Endothelial cell of umbilical vein (primary cell): ENCODE data around the gene PCNT. TPM values are rescaled to one million over a fixed set of nuclear protein-coding genes. Genes with fewer than 3 reads are reported as not detected.
A peak's percentile ranks its signal among the peaks of the same experiment; 100 is the strongest.

Experiments used
- BruUV-seq: library from RNA; stranded (reverse); fragments of 400-500 nt; replicated peaks from 2 replicates; lab custom pipeline; 2021; lab: Mats Ljungman, UMichigan
- CTCF ChIA-PET: fragments of 300-600, 350-600 bp; sonication (Branson Sonifier 250); formaldehyde crosslinking; loops from one replicate; lab custom pipeline; 2021; ENCODE audit warnings: antibody characterized with exemption, inconsistent platforms; lab: Charles Lee
- POLR2A ChIA-PET: fragments of 300-600, 350-600 bp; sonication (Branson Sonifier 250); formaldehyde crosslinking; loops from one replicate; lab custom pipeline; 2021; ENCODE audit warnings: antibody characterized with exemption, inconsistent platforms; lab: Charles Lee
- DNase-seq: peaks from one replicate; pipeline ENCODE4 v3.0.0-alpha.2; 2011; ENCODE audit warnings: low read depth, low spot score
- FAIRE-seq: peaks from 2 replicates; lab custom pipeline; 2011; peaks lifted over from hg19 to GRCh38; lab: Jason Lieb, UNC
- H2AFZ ChIP-seq: 2 replicates; pipeline ENCODE4 v1.6.0; 2012; ENCODE audit warnings: low read depth, low read length, control low read depth, inconsistent platforms
- H3K27ac ChIP-seq: 2 replicates; pipeline ENCODE4 v1.5.1; 2011; ENCODE audit warnings: low read depth, mild to moderate bottlenecking, control low read depth, low read length, moderate library complexity; ENCODE audit not compliant: insufficient read depth
- H3K27me3 ChIP-seq, 2 experiments: 2 replicates each; pipeline versions ENCODE4 v1.6.0 to v1.6.1; 2011; ENCODE audit warnings: low read length in 2 of 2, mixed read lengths in 1 of 2; ENCODE audit not compliant: control insufficient read depth in 2 of 2, insufficient read depth in 2 of 2
- H3K36me3 ChIP-seq, 2 experiments: 2 replicates in 1 of 2; 3 replicates in 1 of 2; pipeline ENCODE4 v1.5.1; 2011; ENCODE audit warnings: low read length in 2 of 2, mild to moderate bottlenecking in 1 of 2, moderate library complexity in 1 of 2; ENCODE audit not compliant: control insufficient read depth in 2 of 2, insufficient read depth in 2 of 2; ENCODE audit errors: extremely low read depth in 1 of 2
- H3K4me1 ChIP-seq: 3 replicates; pipeline ENCODE4 v1.5.1; 2011; ENCODE audit warnings: mild to moderate bottlenecking, low read length; ENCODE audit not compliant: control insufficient read depth, insufficient read depth; ENCODE audit errors: extremely low read depth
- H3K4me2 ChIP-seq: 2 replicates; pipeline ENCODE4 v1.6.1; 2011; ENCODE audit warnings: low read length, control low read depth, mixed read lengths; ENCODE audit not compliant: insufficient read depth
- H3K4me3 ChIP-seq, 3 experiments: fragments of 200-600 bp in 1 of 3; sonication (generic), shearing (Covaris generic) in 1 of 3; replicated peaks in 1 of 3; 2 replicates each; pipeline ENCODE4 v1.5.1; 2011 to 2016; ENCODE audit warnings: control low read depth in 3 of 3, low read length in 3 of 3, mild to moderate bottlenecking in 2 of 3, inconsistent platforms in 1 of 3, low read depth in 1 of 3, moderate library complexity in 1 of 3; ENCODE audit not compliant: insufficient read depth in 1 of 3
- H3K79me2 ChIP-seq: 2 replicates; pipeline ENCODE4 v1.6.0; 2012; ENCODE audit warnings: low read length, inconsistent platforms; ENCODE audit not compliant: control insufficient read depth, insufficient read depth
- H3K9ac ChIP-seq: replicated peaks from 2 replicates; pipeline ENCODE3; 2011; ENCODE audit warnings: low read length, control low read depth; ENCODE audit not compliant: insufficient read depth; ENCODE audit errors: extremely low read depth
- H3K9me1 ChIP-seq: replicated peaks from 3 replicates; pipeline ENCODE4 v1.6.0; 2011; ENCODE audit warnings: mild to moderate bottlenecking, low read length; ENCODE audit not compliant: control insufficient read depth, insufficient read depth; ENCODE audit errors: extremely low read depth
- H3K9me3 ChIP-seq: replicated peaks from 2 replicates; pipeline ENCODE4 v1.5.1; 2012; ENCODE audit warnings: low read length, inconsistent platforms; ENCODE audit not compliant: control insufficient read depth, insufficient read depth
- H4K20me1 ChIP-seq: replicated peaks from 2 replicates; pipeline ENCODE3; 2011; ENCODE audit warnings: mild to moderate bottlenecking, low read length; ENCODE audit not compliant: control insufficient read depth, insufficient read depth; ENCODE audit errors: extremely low read depth
- CTCF ChIP-seq, 2 donors: IDR thresholded peaks; 1 replicate in 1 of 2; 2 replicates in 1 of 2; pipeline ENCODE4 v1.5.1; 2011; ENCODE audit warnings: low read length in 2 of 2, mild to moderate bottlenecking in 2 of 2, moderate library complexity in 2 of 2, control low read depth in 1 of 2, inconsistent platforms in 1 of 2, low read depth in 1 of 2; ENCODE audit not compliant: insufficient read depth in 1 of 2; ENCODE audit errors: extremely low read depth in 1 of 2
- EZH2 ChIP-seq: IDR thresholded peaks from 2 replicates; pipeline ENCODE4 v1.6.1; 2012; ENCODE audit warnings: borderline replicate concordance, low read depth, mild to moderate bottlenecking, moderate library complexity, low read length, inconsistent platforms; ENCODE audit not compliant: severe bottlenecking
- GATA2 ChIP-seq: IDR thresholded peaks from 2 replicates; pipeline ENCODE4 v1.7.0; 2011; ENCODE audit warnings: low read depth, mild to moderate bottlenecking, moderate library complexity, mixed read lengths, low read length; ENCODE audit not compliant: insufficient read length, insufficient read depth
- JUN ChIP-seq: IDR thresholded peaks from 2 replicates; pipeline ENCODE4 v1.6.1; 2011; ENCODE audit warnings: borderline replicate concordance, low read depth; ENCODE audit not compliant: insufficient read length, insufficient read depth
- MYC ChIP-seq: IDR thresholded peaks from one replicate; pipeline ENCODE4 v1.6.1; 2011; ENCODE audit warnings: mild to moderate bottlenecking, low read depth, low read length
- POLR2A ChIP-seq: IDR thresholded peaks from 2 replicates; pipeline ENCODE4 v1.6.1; 2012; ENCODE audit warnings: low read depth, mild to moderate bottlenecking, control low read depth, low read length
- POLR2AphosphoS5 ChIP-seq: IDR thresholded peaks from 2 replicates; pipeline ENCODE4 v1.6.1; 2012; ENCODE audit warnings: low read depth, mild to moderate bottlenecking, control low read depth, low read length, moderate library complexity; ENCODE audit not compliant: insufficient read depth
- dilution Hi-C: fragments of 300-500 bp; cut with MboI; formaldehyde crosslinking; loops from one replicate; pipeline ENCODE4 v1.15.0; 2019; ENCODE audit warnings: low sequenced_read_pairs; ENCODE audit not compliant: extremely low pct_ligation_motif_present
- intact Hi-C: fragments of 100-400 bp; cut with micrococcal nuclease; formaldehyde crosslinking; loops from one replicate; pipeline ENCODE4 v1.10.0; 2022
- polyA plus RNA-seq, 4 experiments: library from polyadenylated mRNA; depleted of rRNA in 3 of 4; stranded (reverse) in 3 of 4; unstranded in 1 of 4; fragments of >200 nt; gene quantifications; 2 replicates each; pipeline versions ENCODE4 v1.2.1 to v1.2.3, GENCODE V29; 2011 to 2012; ENCODE audit warnings: missing spikeins in 1 of 4
- total RNA-seq: library from RNA; stranded (reverse); gene quantifications from 2 replicates; pipeline ENCODE4 v1.2.3, GENCODE V29; 2021
- TF ChIP-seq, protein P1 (sequence below): IDR thresholded peaks from 2 replicates; pipeline ENCODE4 v1.6.1; 2011; ENCODE audit not compliant: insufficient read depth, insufficient read length

The PCNT gene
- total and polyA plus RNA-seq, 2 donors (not counting 3 experiments of a cell fraction or from before 2014, with no cell fraction given): 9.6 to 49.5 TPM

- TF ChIP-seq JUN: no peak
- TF ChIP-seq POLR2A: no peak
- TF ChIP-seq, protein P1, sequence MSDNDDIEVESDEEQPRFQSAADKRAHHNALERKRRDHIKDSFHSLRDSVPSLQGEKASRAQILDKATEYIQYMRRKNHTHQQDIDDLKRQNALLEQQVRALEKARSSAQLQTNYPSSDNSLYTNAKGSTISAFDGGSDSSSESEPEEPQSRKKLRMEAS: no peak
- TF ChIP-seq CTCF (IDR thresholded peaks at IDR 0.05; ENCODE audit: extremely low read depth in 1 of 2, insufficient read depth in 1 of 2, low read depth in 1 of 2, low read length in 2 of 2): no peak
- TF ChIP-seq GATA2: no peak
- no peak for TF ChIP-seq EZH2
- TF ChIP-seq POLR2AphosphoS5: no peak
- no peak for TF ChIP-seq MYC
- Histone ChIP-seq H3K27me3 (no peaks in the 10 kb centered on the region), H3K4me3 (no peak overlapping the region), H3K27ac (no peak overlapping the region), H3K36me3 (peaks cover 0 to 4% of the 10 kb centered on the region in 2 experiments), H4K20me1 (no peaks in the 10 kb centered on the region), H3K9me1 (no peaks in the 10 kb centered on the region), H3K9ac (no peak overlapping the region), H3K9me3 (no peaks in the 10 kb centered on the region), H3K4me1 (peaks cover 9% of the 10 kb centered on the region), H2AFZ (peak overlapping the region; percentile 38), H3K4me2 (no peak overlapping the region), H3K79me2 (no peaks in the 10 kb centered on the region)
- POLR2A ChIA-PET: no interaction called here
- dilution Hi-C loops: no loop called here
- CTCF ChIA-PET: no interaction called here
- DNase-seq: no peak
- intact Hi-C loops: no loop called here
- BruUV-seq: no TSS peak
- FAIRE-seq: no peak
Observed at GRCh38 chr21:46294647-46295176, 29.2 kb upstream of the PCNT start.
